HCT116 (cell line): Measurements from ENCODE around the gene HADH.

Experiments used
- CBX3 ChIP-seq: IDR thresholded peaks from 2 replicates; pipeline ENCODE4 v1.6.1; 2012; ENCODE audit warnings: low read depth
- CTCF ChIP-seq, 3 experiments: fragments of 200-600 bp in 1 of 3; sonication (generic) in 1 of 3; IDR thresholded peaks in 2 of 3; conservative IDR thresholded peaks in 1 of 3; 2 replicates each; pipeline ENCODE4 v1.5.1; 2012 to 2017; ENCODE audit warnings: low read depth in 2 of 3, low read length in 2 of 3, antibody characterized with exemption in 1 of 3, borderline replicate concordance in 1 of 3, control low read depth in 1 of 3, mild to moderate bottlenecking in 1 of 3, mixed read lengths in 1 of 3, mixed run types in 1 of 3, moderate library complexity in 1 of 3; ENCODE audit not compliant: insufficient read depth in 1 of 3
- EGR1 ChIP-seq: IDR thresholded peaks from 2 replicates; pipeline ENCODE4 v1.6.1; 2012; ENCODE audit warnings: low read depth
- MAX ChIP-seq: IDR thresholded peaks from 2 replicates; pipeline ENCODE4 v1.6.1; 2012
- POLR2AphosphoS5 ChIP-seq: IDR thresholded peaks from 2 replicates; pipeline ENCODE4 v1.6.1; 2011; ENCODE audit warnings: mild to moderate bottlenecking, low read depth, low read length, moderate library complexity
- RAD21 ChIP-seq: IDR thresholded peaks from 2 replicates; pipeline ENCODE4 v1.6.1; 2012; ENCODE audit warnings: low read depth, mild to moderate bottlenecking
- SP1 ChIP-seq: IDR thresholded peaks from 2 replicates; pipeline ENCODE4 v1.6.1; 2012; ENCODE audit warnings: low read depth
- ZBTB33 ChIP-seq: IDR thresholded peaks from 2 replicates; pipeline ENCODE4 v1.6.1; 2011; ENCODE audit warnings: mild to moderate bottlenecking, low read length, moderate library complexity; ENCODE audit not compliant: insufficient replicate concordance; ENCODE audit errors: extremely low read depth
- ZFX ChIP-seq: fragments of 450-650 bp; IDR thresholded peaks from 2 replicates; pipeline ENCODE4 v1.6.1; 2017

- TF ChIP-seq POLR2AphosphoS5, result no peak
- no peak for TF ChIP-seq EGR1
- no peak for TF ChIP-seq CBX3
- no peak for TF ChIP-seq MAX
- TF ChIP-seq SP1, result no peak
- TF ChIP-seq ZFX, result no peak
- no peak for TF ChIP-seq CTCF (IDR thresholded peaks at IDR 0.05 in 2 of 3, conservative IDR thresholded peaks at IDR 0.05 in 1 of 3; ENCODE audit: borderline replicate concordance in 1 of 3, insufficient read depth in 1 of 3, low read depth in 2 of 3, low read length in 2 of 3)
- TF ChIP-seq ZBTB33, result no peak
- no peak for TF ChIP-seq RAD21
Observed at GRCh38 chr4:108078024-108078733, 88.5 kb downstream of the HADH start.
